HG03565 (cell line): Measurements from ENCODE around the gene NHP2.
"Not testable (repeated sequence)": the region's sequence is repeated elsewhere in the genome, so short reads cannot be mapped to it uniquely, and the experiment has no call there.

Experiments used
- ATAC-seq: cut with Tn5 transposase; IDR thresholded peaks from one replicate; pipeline ENCODE4 v1.9.1; 2021; ENCODE audit warnings: mild to moderate bottlenecking, moderate library complexity; ENCODE audit not compliant: unreplicated experiment

The NHP2 gene

GRCh38 chr5:178153530-178154340 is at the start of gene NHP2:
Gene NHP2, minus strand, starts transcription at chr5:178153885. Its CDS starts 68 bp downstream, at chr5:178153817.
- ATAC-seq, result peak; percentile 98

DNA sequence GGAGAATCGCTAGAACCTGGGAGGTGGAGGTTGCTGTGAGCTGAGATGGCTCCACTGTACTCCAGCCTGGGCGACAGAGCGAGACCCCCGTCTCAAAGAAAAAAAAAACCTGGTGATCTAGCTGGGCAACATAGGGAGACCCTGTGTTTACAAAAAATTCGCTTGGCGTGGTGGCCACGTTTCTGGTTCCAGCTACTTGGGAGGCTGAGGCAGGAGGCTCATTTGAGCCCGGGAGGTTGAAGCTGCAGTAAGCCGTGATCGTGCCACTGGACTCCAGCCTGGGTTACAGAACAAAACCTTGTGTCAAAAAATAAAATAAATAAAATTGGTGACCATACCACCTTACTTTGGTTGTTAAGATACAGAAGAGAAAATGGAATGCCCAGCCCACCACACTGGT is 48.9 kb upstream of the NHP2 start:
- no peak for ATAC-seq

DNA sequence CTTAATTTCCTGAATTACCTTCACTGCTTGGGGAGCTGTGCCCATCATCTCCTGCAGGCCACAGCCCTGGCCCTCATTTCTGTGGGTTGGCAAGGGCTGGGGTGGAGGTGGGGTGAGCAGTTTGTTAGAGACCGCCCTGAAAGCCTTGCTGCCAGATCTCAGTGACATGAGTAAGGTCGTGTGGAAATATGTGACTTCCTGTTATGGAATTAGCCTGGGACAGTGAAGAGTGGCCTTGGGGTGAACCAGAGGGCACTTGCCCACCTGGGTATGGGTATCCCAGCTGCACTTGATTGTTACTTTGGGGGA is 48.2 kb upstream of the NHP2 start:
- no peak for ATAC-seq

- ATAC-seq, result no peak
Measured at GRCh38 chr5:178201221-178201926, 47.7 kb upstream of the NHP2 start.

- ATAC-seq, result no peak
Measured at GRCh38 chr5:178199581-178200434, 46.1 kb upstream of the NHP2 start.

DNA sequence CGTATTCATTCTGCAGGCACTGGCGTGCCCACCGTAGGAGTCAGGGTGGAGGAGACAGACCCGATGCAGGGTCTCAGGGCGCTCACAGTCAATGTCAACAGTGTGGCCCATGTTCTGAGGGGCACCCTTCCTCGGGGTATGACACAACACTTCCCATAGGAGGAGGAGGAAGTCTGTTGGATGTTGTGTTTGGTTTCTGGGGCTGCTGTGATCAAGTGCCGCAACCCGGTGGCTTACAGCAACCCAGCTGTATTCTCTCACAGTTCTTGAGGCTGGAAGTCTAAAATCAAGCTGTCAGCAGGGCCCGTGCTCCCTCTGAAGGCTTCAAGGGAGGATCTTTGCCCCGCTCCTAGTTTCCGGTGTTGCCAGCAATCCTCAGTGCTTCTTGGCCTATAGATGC is 45.0 kb upstream of the NHP2 start:
- ATAC-seq, result no peak

DNA sequence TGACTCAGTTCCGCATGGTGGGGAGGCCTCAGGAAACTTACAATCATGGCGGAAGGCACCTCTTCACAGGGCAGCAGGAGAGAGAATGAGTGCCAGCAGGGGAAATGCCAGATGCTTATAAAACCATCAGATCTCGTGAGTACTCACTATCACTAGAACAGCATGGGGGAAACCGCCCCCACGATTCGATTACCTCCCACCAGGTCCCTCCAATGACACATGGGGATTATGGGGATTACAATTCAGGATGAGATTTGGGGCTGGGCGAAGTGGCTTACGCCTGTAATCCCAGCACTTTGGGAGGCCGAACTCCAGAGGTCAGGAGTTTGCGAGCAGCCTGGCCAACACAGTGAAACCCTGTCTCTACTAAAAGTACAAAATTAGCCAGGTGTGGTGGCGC is 44.5 kb upstream of the NHP2 start:
- ATAC-seq, result not testable (repeated sequence)

GRCh38 chr5:178196986-178197385 is 43.3 kb upstream of the NHP2 start:
- no peak for ATAC-seq

- ATAC-seq, result no peak
Measured at GRCh38 chr5:178196281-178196812, 42.7 kb upstream of the NHP2 start.

- no peak for ATAC-seq
Measured at GRCh38 chr5:178194026-178194425, 40.3 kb upstream of the NHP2 start.

GRCh38 chr5:178193251-178193809 is 39.6 kb upstream of the NHP2 start:
- ATAC-seq, result no peak

GRCh38 chr5:178192787-178193186 is 39.1 kb upstream of the NHP2 start:
- no peak for ATAC-seq

- no peak for ATAC-seq
Measured at GRCh38 chr5:178192244-178192643, 38.6 kb upstream of the NHP2 start.

- no peak for ATAC-seq
Measured at GRCh38 chr5:178191661-178192060, 38.0 kb upstream of the NHP2 start.

- no peak for ATAC-seq
Measured at GRCh38 chr5:178189433-178189832, 35.7 kb upstream of the NHP2 start.

GRCh38 chr5:178187014-178187413 is 33.3 kb upstream of the NHP2 start, which contains the start of gene GMCL2:
Gene GMCL2, minus strand, starts transcription at chr5:178187371. Its CDS starts 72 bp downstream, at chr5:178187299.
- no peak for ATAC-seq

GRCh38 chr5:178186427-178186826 is 32.7 kb upstream of the NHP2 start:
- no peak for ATAC-seq

DNA sequence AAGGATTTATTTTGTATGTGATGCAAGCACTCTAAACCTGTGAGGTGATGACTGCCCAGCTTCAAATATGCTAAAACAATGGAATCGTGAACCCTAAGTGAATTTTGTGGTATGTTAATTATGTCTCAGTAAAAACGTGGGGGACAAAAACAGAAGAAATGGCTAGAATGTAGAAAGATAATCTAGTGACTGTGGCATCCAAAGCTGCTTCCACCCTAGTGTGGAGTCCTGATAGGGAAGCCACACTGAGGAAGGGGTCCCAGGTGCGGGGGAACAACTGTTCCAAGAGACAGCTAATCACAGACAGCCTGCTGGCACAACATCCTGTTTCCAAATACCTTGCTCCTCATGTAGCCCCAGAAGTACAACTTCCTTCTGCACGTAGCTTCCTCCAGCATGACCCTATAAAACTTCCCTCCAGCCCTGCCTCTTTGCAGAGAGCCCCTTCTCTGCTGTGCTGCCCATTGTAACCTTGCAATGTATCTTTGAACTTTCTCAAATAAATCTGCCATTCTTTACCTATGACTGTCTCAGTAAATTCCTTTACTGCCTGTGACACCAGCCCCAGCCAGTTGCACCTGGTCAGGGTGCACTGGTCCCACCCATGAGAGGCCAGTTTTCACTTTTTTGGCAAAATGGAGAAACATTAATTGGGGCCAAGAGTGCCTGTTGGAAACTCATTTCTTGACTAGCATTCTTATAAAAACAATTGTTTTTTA is 28.6 kb upstream of the NHP2 start:
- ATAC-seq, result no peak

DNA sequence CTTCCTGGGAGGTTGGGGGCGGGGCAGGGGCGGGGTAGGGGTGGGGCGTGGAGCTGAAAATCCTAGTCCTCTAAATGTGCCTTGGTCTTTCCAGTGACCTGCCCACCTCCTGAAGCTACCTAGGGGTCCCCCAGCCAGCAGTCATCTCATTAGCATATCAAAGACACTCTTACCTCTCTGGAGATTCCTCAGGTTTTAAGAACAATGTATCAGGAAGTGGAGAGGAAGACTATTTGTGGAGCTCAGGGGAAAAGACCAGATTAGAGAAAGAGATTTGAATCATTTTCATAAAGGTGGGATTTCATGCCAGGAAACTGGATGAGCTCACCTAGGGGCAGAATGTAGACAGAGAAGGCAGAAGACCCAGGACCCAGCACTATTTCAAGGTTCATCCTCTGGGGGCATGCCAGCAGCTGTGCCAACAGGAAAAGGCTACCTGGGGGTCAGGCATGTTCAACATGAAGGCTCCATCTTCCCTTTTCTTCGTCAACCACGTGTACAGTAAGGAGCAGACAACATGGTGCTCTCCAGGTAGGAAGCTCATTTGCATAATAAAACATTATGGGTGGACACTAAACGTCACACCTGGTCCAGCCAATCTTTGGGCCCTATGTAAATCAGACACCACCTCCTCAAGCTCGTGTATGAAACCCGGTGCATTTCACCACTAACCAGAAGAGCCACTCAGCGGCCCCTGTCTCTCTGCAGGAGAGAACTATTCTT is 26.6 kb upstream of the NHP2 start:
- ATAC-seq, result no peak

DNA sequence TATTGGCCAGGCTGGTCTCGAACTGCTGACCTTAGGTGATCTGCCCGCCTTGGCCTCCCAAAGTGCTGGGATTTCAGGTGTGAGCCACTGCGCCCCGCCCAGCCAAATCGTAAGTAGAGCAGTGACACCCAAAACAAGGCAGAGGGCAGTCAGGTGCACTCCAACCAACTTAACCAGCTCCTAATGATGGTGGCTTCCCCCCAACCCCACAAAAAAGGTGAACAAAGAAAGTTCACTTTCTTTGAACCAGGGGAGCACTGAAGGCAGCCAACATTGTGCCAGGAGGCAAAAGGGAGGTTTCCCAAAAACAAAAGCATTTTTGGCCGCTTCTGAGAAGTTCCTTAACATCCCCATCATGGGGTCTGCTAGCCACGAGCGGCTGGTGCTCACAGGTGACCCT is 23.9 kb upstream of the NHP2 start:
- ATAC-seq, result no peak
